ENCODE results near the gene NTN1. TPM values are rescaled to one million over a fixed set of nuclear protein-coding genes. Genes with fewer than 3 reads are reported as not detected.
A peak's percentile ranks its signal among the peaks of the same experiment; 100 is the strongest.

Gene NTN1
- total RNA-seq, 5 donors from 2014 or later (not counting 1 experiment from before 2014, with no cell fraction given), result 0.07 to 0.15 (median 0.12) TPM; not detected in 1

- no peak overlapping the region for H3K27ac ChIP-seq (ENCODE audit: low read length)
- H3K9me3 ChIP-seq, result no peaks in the 10 kb centered on the region
- Mint-ChIP-seq H3K4me1 (peaks cover 10 to 21% (median 17%) of the 10 kb centered on the region in 3 donors), H3K27me3 (peaks cover 55 to 80% of the 10 kb centered on the region in 2 donors), H3K36me3 (peaks cover 6% of the 10 kb centered on the region), H3K4me3 (peak overlapping the region in 2 of 3 donors; percentile 39 to 68), H3K9me3 (peaks cover 0 to 5% (median 4%) of the 10 kb centered on the region in 3 donors), H3K27ac (no peak overlapping the region)
- peak overlapping the region in 1 of 2 donors; percentile 66 for H3K4me3 ChIP-seq (ENCODE audit: control insufficient read depth in 1 of 2, extremely low read depth in 1 of 2, low read length in 1 of 2)
- POLR2A ChIA-PET, result no interaction called here
- ATAC-seq (replicated peaks in 1 of 4) (peak in 2 of 4 experiments; percentile 23 to 32), DNase-seq (peak in 1 of 35 experiments; percentile 14)
- CTCF ChIA-PET, result no interaction called here
- 15% methylated on average over 55 of the region's 58 CpGs for WGBS (ENCODE audit: insufficient coverage)
- H3K4me1 ChIP-seq (ENCODE audit: control insufficient read depth in 1 of 2, extremely low read depth in 1 of 2, insufficient read depth in 2 of 2, low read length in 2 of 2), result peaks cover 5 to 17% of the 10 kb centered on the region in 2 experiments
- no peaks in the 10 kb centered on the region for H3K36me3 ChIP-seq (ENCODE audit: control insufficient read depth in 2 of 2, extremely low read depth in 1 of 2, insufficient read depth in 1 of 2, low read length in 1 of 2)
- H3K27me3 ChIP-seq (replicated peaks in 1 of 2; ENCODE audit: control insufficient read depth in 2 of 2, extremely low read depth in 1 of 2, insufficient read depth in 2 of 2, low read length in 1 of 2), result peaks cover 14 to 76% of the 10 kb centered on the region in 2 experiments
Measured at GRCh38 chr17:9004132-9004960, 17.0 kb upstream of the NTN1 start.

DNA sequence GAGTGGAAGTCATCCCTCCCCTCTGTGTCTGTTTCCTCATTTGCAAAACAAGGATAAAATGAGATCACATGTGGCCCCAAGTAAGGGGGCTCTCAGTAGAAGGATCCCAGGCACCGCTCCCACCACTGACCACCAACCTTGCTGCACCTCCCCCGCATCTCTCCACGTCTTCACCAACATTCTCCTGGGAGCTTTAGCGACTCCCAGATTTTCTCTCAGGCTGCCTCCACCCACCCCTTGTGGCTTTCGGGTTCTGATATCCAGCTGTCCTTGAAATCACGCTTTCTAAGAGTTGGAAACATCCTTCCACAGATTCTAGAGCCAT is 16.4 kb upstream of the NTN1 start:
- H3K27ac Mint-ChIP-seq, result no peak overlapping the region
- H3K4me3 Mint-ChIP-seq, result peak overlapping the region in 2 of 3 donors; percentile 34 to 68
- peaks cover 0 to 5% (median 4%) of the 10 kb centered on the region in 3 donors for H3K9me3 Mint-ChIP-seq
- ChIA-PET CTCF (no interaction called here), POLR2A (no interaction called here)
- no peak overlapping the region for H3K4me3 ChIP-seq (ENCODE audit: control insufficient read depth in 1 of 2, extremely low read depth in 1 of 2, low read length in 1 of 2)
- H3K36me3 Mint-ChIP-seq, result peaks cover 6% of the 10 kb centered on the region
- no peaks in the 10 kb centered on the region for H3K36me3 ChIP-seq (ENCODE audit: control insufficient read depth in 2 of 2, extremely low read depth in 1 of 2, insufficient read depth in 1 of 2, low read length in 1 of 2)
- H3K27me3 Mint-ChIP-seq, result peaks cover 61 to 81% of the 10 kb centered on the region in 2 donors
- peaks cover 14 to 75% of the 10 kb centered on the region in 2 experiments for H3K27me3 ChIP-seq (replicated peaks in 1 of 2; ENCODE audit: control insufficient read depth in 2 of 2, extremely low read depth in 1 of 2, insufficient read depth in 2 of 2, low read length in 1 of 2)
- no peak overlapping the region for H3K27ac ChIP-seq (ENCODE audit: low read length)
- H3K9me3 ChIP-seq, result no peaks in the 10 kb centered on the region
- peaks cover 10 to 21% (median 17%) of the 10 kb centered on the region in 3 donors for H3K4me1 Mint-ChIP-seq
- 80% methylated on average over 1 of the region's 6 CpGs for WGBS (ENCODE audit: insufficient coverage)
- ATAC-seq (replicated peaks in 1 of 4) (no peak), DNase-seq (no peak)
- peaks cover 5 to 17% of the 10 kb centered on the region in 2 experiments for H3K4me1 ChIP-seq (ENCODE audit: control insufficient read depth in 1 of 2, extremely low read depth in 1 of 2, insufficient read depth in 2 of 2, low read length in 2 of 2)

- Mint-ChIP-seq H3K27me3 (peaks cover 64 to 81% of the 10 kb centered on the region in 2 donors), H3K4me3 (no peak overlapping the region), H3K9me3 (peaks cover 0 to 5% (median 4%) of the 10 kb centered on the region in 3 donors), H3K36me3 (peaks cover 6% of the 10 kb centered on the region), H3K4me1 (peaks cover 10 to 21% (median 17%) of the 10 kb centered on the region in 3 donors), H3K27ac (no peak overlapping the region)
- H3K4me3 ChIP-seq (ENCODE audit: control insufficient read depth in 1 of 2, extremely low read depth in 1 of 2, low read length in 1 of 2), result no peak overlapping the region
- no peak overlapping the region for H3K27ac ChIP-seq (ENCODE audit: low read length)
- peaks cover 5 to 17% of the 10 kb centered on the region in 2 experiments for H3K4me1 ChIP-seq (ENCODE audit: control insufficient read depth in 1 of 2, extremely low read depth in 1 of 2, insufficient read depth in 2 of 2, low read length in 2 of 2)
- H3K9me3 ChIP-seq, result no peaks in the 10 kb centered on the region
- H3K27me3 ChIP-seq (replicated peaks in 1 of 2; ENCODE audit: control insufficient read depth in 2 of 2, extremely low read depth in 1 of 2, insufficient read depth in 2 of 2, low read length in 1 of 2), result peaks cover 17 to 71% of the 10 kb centered on the region in 2 experiments
- ChIA-PET POLR2A (no interaction called here), CTCF (no interaction called here)
- 85% methylated on average over 5 of the region's 7 CpGs for WGBS (ENCODE audit: insufficient coverage)
- no peak for ATAC-seq (replicated peaks in 1 of 4)
- H3K36me3 ChIP-seq (ENCODE audit: control insufficient read depth in 2 of 2, extremely low read depth in 1 of 2, insufficient read depth in 1 of 2, low read length in 1 of 2), result no peaks in the 10 kb centered on the region
- no peak for DNase-seq
Measured at GRCh38 chr17:9006175-9006767, 15.0 kb upstream of the NTN1 start.

GRCh38 chr17:9007052-9007714 is 14.1 kb upstream of the NTN1 start:
- Histone ChIP-seq H3K4me3 (ENCODE audit: control insufficient read depth in 1 of 2, extremely low read depth in 1 of 2, low read length in 1 of 2) (no peak overlapping the region), H3K27ac (ENCODE audit: low read length) (no peak overlapping the region), H3K9me3 (no peaks in the 10 kb centered on the region), H3K27me3 (replicated peaks in 1 of 2; ENCODE audit: control insufficient read depth in 2 of 2, extremely low read depth in 1 of 2, insufficient read depth in 2 of 2, low read length in 1 of 2) (peaks cover 17 to 64% of the 10 kb centered on the region in 2 experiments), H3K4me1 (ENCODE audit: control insufficient read depth in 1 of 2, extremely low read depth in 1 of 2, insufficient read depth in 2 of 2, low read length in 2 of 2) (peaks cover 5 to 17% of the 10 kb centered on the region in 2 experiments), H3K36me3 (ENCODE audit: control insufficient read depth in 2 of 2, extremely low read depth in 1 of 2, insufficient read depth in 1 of 2, low read length in 1 of 2) (no peaks in the 10 kb centered on the region)
- no peak overlapping the region for H3K27ac Mint-ChIP-seq
- 94% methylated on average over 2 of the region's 2 CpGs for WGBS (ENCODE audit: insufficient coverage)
- peaks cover 6% of the 10 kb centered on the region for H3K36me3 Mint-ChIP-seq
- no peak for ATAC-seq (replicated peaks in 1 of 4)
- no peak overlapping the region for H3K4me3 Mint-ChIP-seq
- peaks cover 0 to 5% (median 4%) of the 10 kb centered on the region in 3 donors for H3K9me3 Mint-ChIP-seq
- H3K4me1 Mint-ChIP-seq, result peaks cover 10 to 16% (median 15%) of the 10 kb centered on the region in 3 donors
- CTCF ChIA-PET, result no interaction called here
- H3K27me3 Mint-ChIP-seq, result peaks cover 56 to 77% of the 10 kb centered on the region in 2 donors
- POLR2A ChIA-PET, result no interaction called here
- DNase-seq, result no peak

DNA sequence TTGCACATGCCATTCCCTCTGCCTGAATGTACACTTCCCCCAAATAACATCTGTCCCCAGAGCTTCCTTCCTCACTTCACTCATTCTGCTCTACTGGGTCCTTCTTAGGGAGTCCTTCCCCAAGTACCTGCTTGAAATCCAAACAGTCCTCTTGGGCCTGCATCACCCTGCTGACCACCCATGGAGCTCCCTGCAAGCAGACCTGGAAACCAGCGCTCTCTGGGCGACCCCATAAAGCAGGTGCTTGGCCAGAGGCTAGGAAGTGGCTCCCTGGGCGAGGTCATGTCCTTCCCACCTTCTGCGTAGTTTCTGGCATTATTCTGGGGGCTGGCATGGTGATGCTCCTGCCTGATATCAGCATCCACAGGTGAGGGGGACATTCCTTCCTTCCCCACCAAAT is 12.2 kb upstream of the NTN1 start:
- Mint-ChIP-seq H3K4me3 (no peak overlapping the region), H3K36me3 (peaks cover 6% of the 10 kb centered on the region), H3K27me3 (peaks cover 59 to 77% of the 10 kb centered on the region in 2 donors), H3K9me3 (peaks cover 0 to 5% (median 4%) of the 10 kb centered on the region in 3 donors), H3K27ac (no peak overlapping the region), H3K4me1 (peaks cover 4 to 9% (median 7%) of the 10 kb centered on the region in 3 donors)
- H3K4me1 ChIP-seq (ENCODE audit: control insufficient read depth in 1 of 2, extremely low read depth in 1 of 2, insufficient read depth in 2 of 2, low read length in 2 of 2), result peaks cover 1 to 6% of the 10 kb centered on the region in 2 experiments
- no peaks in the 10 kb centered on the region for H3K9me3 ChIP-seq
- CTCF ChIA-PET, result interaction anchor here in 1 of 2 donors (1.2 kb wide), 1 partner anchor 11 kb away, joined by 4 read pairs; no protein-coding TSS in a partner anchor
- no peak overlapping the region for H3K27ac ChIP-seq (ENCODE audit: low read length)
- WGBS (ENCODE audit: insufficient coverage), result 60% methylated on average over 4 of the region's 4 CpGs
- POLR2A ChIA-PET, result no interaction called here
- H3K27me3 ChIP-seq (replicated peaks in 1 of 2; ENCODE audit: control insufficient read depth in 2 of 2, extremely low read depth in 1 of 2, insufficient read depth in 2 of 2, low read length in 1 of 2), result peaks cover 13 to 53% of the 10 kb centered on the region in 2 experiments
- DNase-seq, result no peak
- no peak overlapping the region for H3K4me3 ChIP-seq (ENCODE audit: control insufficient read depth in 1 of 2, extremely low read depth in 1 of 2, low read length in 1 of 2)
- H3K36me3 ChIP-seq (ENCODE audit: control insufficient read depth in 2 of 2, extremely low read depth in 1 of 2, insufficient read depth in 1 of 2, low read length in 1 of 2), result no peaks in the 10 kb centered on the region
- ATAC-seq (replicated peaks in 1 of 4), result no peak

- peaks cover 57 to 77% of the 10 kb centered on the region in 2 donors for H3K27me3 Mint-ChIP-seq
- H3K4me3 Mint-ChIP-seq, result no peak overlapping the region
- no peak overlapping the region for H3K27ac Mint-ChIP-seq
- CTCF ChIA-PET, result interaction anchor here in 1 of 2 donors (1.2 kb wide), 1 partner anchor 12 kb away, joined by 4 read pairs; no protein-coding TSS in a partner anchor
- DNase-seq (no peak), ATAC-seq (replicated peaks in 1 of 4) (no peak)
- H3K4me1 Mint-ChIP-seq, result peaks cover 2 to 5% (median 3%) of the 10 kb centered on the region in 3 donors
- Histone ChIP-seq H3K4me3 (ENCODE audit: control insufficient read depth in 1 of 2, extremely low read depth in 1 of 2, low read length in 1 of 2) (no peak overlapping the region), H3K27ac (ENCODE audit: low read length) (no peak overlapping the region), H3K9me3 (no peaks in the 10 kb centered on the region), H3K27me3 (replicated peaks in 1 of 2; ENCODE audit: control insufficient read depth in 2 of 2, extremely low read depth in 1 of 2, insufficient read depth in 2 of 2, low read length in 1 of 2) (peaks cover 12 to 51% of the 10 kb centered on the region in 2 experiments), H3K4me1 (ENCODE audit: control insufficient read depth in 1 of 2, extremely low read depth in 1 of 2, insufficient read depth in 2 of 2, low read length in 2 of 2) (no peaks in the 10 kb centered on the region), H3K36me3 (ENCODE audit: control insufficient read depth in 2 of 2, extremely low read depth in 1 of 2, insufficient read depth in 1 of 2, low read length in 1 of 2) (no peaks in the 10 kb centered on the region)
- peaks cover 6% of the 10 kb centered on the region for H3K36me3 Mint-ChIP-seq
- 78% methylated on average over 6 of the region's 6 CpGs for WGBS (ENCODE audit: insufficient coverage)
- POLR2A ChIA-PET, result no interaction called here
- peaks cover 0 to 5% (median 4%) of the 10 kb centered on the region in 3 donors for H3K9me3 Mint-ChIP-seq
Measured at GRCh38 chr17:9009737-9010136, 11.6 kb upstream of the NTN1 start.

Data from T-cell (primary cell).